GM12874 (cell line): ENCODE results near the gene AGPAT3.

ENCODE experiments used
- TF ChIP-seq, protein P1 (sequence below): IDR thresholded peaks from 2 replicates; pipeline ENCODE4 v1.5.1; 2011; ENCODE audit warnings: low read depth, mild to moderate bottlenecking, control low read depth, low read length, moderate library complexity; ENCODE audit not compliant: insufficient read depth

AGPAT3 gene

DNA sequence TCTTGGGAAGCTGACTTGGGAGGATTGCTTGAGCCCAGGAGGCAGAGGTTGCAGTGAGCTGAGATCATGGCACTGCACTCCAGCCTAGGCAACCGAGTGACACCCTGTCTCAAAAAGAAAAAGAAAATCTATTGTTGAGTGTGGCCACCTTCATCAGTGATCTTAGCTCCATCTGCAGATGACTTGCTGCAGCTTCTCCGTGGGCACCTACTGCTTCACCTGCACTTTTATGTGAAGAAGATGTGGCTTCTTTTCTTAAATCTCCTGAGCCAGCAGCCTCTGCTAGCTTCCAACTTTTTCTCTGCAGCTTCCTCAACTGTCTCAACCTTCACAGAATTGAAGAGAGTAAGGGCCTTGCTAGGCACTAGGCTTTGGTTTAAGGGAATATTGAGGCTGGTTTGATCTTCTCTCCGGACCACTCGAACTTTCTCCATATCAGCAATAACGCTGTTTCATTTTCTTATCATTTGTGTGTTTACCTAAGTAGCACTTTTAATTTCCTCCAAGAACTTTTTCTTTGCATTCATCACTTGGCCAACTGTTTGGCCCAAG, 28.0 kb downstream of the AGPAT3 start:
- TF ChIP-seq, protein P1, sequence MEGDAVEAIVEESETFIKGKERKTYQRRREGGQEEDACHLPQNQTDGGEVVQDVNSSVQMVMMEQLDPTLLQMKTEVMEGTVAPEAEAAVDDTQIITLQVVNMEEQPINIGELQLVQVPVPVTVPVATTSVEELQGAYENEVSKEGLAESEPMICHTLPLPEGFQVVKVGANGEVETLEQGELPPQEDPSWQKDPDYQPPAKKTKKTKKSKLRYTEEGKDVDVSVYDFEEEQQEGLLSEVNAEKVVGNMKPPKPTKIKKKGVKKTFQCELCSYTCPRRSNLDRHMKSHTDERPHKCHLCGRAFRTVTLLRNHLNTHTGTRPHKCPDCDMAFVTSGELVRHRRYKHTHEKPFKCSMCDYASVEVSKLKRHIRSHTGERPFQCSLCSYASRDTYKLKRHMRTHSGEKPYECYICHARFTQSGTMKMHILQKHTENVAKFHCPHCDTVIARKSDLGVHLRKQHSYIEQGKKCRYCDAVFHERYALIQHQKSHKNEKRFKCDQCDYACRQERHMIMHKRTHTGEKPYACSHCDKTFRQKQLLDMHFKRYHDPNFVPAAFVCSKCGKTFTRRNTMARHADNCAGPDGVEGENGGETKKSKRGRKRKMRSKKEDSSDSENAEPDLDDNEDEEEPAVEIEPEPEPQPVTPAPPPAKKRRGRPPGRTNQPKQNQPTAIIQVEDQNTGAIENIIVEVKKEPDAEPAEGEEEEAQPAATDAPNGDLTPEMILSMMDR: no peak

DNA sequence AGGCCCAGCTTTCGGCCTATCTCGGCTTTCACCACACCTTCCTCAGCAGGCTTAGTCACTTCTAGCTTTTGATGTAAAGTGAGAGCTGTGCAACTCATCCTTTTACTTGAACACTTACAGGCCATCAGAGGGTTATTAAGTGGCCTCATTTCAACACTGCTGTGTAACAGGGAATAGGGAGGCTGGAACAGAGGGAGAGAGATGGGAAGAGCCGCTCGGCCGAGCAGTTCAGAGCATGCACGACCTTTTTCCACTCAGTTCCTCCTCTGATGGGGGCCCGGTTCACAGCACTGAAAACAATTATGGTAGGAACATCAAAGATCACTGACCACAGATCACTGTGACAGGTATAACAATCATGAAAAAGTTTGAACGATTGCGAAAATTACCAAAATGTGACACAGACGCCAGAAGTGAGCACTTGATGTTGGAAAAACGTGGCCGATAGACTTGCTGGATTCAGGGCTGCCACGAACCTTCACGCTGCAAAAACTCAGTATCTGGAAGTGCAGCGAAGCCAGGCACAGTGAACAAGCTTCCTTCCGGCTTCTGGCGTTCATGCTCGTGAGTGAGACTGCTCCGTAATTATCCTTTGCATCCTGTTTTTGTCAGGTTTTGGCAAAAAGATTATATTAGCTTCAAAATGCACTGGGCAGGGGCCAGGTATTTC, 28.6 kb downstream of the AGPAT3 start:
- TF ChIP-seq, protein P1: no peak

DNA sequence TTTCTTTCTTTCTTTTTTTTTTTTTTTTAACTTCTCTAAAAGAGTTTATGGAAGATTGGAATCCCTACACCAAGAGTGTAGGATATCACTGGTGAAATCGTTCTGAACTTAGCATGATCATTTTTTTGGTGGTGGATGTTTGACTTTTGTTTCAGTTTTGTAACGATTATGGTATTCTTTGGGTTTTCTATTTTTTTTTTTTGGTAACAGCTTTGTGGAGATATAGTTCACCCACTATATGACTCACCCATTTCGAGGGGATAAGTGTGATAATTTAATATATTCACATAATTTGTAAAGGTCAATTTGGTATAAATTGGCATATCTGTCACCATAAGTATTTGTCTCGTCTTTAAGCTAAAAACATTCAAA, 29.2 kb downstream of the AGPAT3 start:
- TF ChIP-seq, protein P1: no peak

DNA sequence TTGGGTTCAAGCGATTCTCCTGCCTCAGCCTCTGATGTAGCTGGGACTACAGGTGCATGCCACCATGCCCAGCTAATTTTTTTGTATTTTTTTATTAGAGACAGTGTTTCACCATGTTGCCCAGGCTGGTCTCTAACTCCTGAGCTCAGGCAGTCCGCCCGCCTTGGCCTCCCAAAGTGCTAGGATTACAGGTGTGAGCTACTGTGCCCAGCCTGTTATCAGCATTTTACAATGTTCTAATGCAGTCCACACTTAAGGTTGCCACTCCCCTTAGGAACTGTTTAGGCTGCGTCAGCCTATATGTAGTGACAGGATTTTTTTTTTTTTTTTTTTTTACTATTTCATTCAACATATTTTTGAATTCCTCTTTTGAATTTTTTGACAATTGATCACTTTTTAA, 30.2 kb downstream of the AGPAT3 start:
- TF ChIP-seq, protein P1: no peak

DNA sequence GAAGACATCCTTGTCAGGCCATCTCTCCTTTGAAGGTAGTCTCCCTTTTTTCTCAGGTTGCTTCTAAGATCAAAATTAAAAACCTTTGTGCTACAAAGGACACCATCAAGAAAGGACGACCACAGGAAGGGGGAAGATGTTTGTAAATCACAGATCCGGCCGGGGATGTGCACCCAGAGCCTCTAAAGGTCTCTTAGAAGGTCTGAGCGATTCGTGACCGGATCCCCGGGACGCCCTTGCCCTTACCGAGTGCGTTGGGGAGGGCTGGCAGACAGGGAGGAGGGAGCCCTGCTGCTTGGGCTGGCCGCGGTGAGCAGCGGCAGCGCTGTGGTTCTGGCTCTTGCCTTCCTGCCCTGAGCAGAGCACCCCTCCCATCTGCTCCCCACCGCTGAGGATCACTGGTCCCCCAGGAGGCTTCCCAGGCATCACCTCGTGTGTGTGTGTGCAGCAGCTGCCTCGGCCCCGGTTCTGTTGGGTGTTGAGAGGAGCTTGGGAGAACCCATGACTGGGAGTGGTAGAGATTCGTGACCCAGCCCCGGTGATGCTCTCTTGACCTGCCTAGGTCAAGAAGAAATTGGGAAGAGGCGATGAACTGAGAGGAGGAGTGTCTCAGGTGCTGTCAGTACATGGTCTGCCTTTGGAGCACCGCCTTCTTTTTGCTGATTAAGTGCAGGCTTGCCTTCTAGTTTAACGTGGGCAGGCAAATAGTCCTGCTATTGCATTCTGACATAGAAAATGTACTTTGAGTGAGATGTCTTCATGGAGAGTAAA, 34.5 kb downstream of the AGPAT3 start:
- TF ChIP-seq, protein P1: no peak

DNA sequence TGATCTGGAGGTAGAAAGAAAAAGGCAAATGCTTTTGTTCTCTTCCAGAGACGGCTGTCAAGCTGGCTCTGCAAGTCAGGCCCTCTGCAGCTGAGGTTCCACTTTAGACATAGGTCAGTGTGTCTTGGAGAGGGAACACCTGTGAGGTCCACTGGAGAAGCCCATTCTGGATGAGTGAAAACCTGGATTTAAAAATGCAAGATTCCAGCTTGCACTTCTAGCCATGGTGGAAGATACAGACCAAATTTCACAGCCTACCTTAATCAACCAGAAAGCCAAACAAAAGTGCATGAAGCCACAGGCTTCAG, 35.0 kb downstream of the AGPAT3 start:
- TF ChIP-seq, protein P1: no peak

DNA sequence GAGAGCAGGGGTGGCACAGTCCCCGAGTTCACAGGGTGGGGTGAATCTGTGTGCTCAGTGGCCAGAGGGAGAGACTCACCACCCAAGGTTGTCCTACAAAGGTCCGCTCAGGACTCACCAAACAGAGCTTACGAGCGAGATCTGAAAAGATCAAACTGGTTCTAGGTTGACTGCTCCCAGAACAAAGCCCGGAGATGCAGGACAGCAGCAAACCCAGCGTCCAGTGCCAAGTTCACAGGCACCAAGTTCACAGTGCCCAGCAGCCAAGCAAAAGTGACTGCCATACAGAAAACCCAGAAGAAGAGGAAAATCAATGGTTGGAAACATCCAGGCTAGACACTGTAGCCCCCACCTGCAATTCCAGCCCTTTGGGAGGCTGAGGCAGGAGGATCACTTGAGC, 35.7 kb downstream of the AGPAT3 start:
- TF ChIP-seq, protein P1: no peak
